Stimulated activated CD4-positive, alpha-beta T cell treated with anti-CD3 and anti-CD28 coated beads, TNF-alpha, amount 100 ng/mL, for 48 hours (primary cell): Measurements from ENCODE around the gene SOX12.
A peak's percentile ranks its signal among the peaks of the same experiment; 100 is the strongest.
"Not testable (repeated sequence)": the region's sequence is repeated elsewhere in the genome, so short reads cannot be mapped to it uniquely, and the experiment has no call there.

Experiments used
- DNase-seq, 3 donors: peaks; one replicate each; pipeline ENCODE4 v3.0.0-alpha.2; 2020; ENCODE audit warnings: low read depth in 3 of 3

SOX12 gene

DNA sequence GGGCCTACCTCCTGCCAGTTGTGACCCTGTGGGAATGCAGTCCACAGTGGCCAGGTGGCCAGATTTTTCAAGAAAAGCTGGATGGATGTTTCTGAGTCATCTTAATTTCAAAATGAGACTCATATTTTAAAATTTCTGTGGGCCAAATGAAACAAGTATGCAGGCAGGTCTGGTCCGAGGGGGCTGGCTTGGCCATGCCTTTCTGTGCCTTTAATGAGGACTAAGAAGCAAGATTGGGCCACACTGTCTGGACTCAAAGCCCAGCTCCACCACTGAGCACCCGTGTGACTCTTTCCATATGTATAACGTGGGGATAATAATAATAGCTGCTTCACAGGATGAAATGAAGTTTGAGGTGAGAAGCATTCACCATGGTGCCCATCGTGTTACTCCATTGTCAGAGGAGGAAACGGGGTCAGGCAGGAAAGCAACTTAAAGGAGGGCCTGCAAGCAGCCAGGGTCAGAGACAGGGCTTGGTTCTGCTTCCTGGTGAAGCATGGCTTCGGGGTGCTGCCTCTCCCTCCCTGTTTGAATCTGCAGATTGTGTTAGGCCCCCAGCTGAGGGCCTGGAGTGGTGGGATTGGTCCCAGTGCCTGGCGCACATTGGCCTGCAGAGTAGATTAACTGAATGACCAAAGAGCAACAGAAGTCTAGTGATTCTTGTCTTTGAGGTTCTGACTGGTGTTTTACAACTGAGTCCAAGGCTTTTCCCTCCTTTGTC, 3.8 kb downstream of the SOX12 start:
- DNase-seq, result no peak

DNA sequence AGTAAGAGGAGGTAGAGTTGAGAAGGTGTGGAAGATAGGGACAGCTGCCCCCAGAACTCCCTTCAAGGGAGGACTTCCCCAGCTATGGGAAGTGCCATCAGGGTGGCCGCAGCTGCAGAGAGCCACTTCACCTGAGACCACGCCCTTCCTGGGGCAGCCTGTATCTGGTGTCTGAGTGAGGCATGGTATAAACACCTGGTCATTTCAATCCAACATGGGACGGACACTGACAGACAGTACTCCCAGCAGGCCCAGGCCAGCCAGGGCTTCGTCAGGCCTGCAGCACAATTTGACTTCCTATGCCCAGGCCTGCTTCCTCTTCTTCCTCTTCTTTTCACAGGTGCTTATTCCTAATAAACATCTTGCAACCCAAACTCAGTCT, 4.5 kb downstream of the SOX12 start:
- DNase-seq, result no peak

GRCh38 chr20:330233-331149, 5.1 kb downstream of the SOX12 start:
- peak in 1 of 3 donors; percentile 45 for DNase-seq

GRCh38 chr20:334578-334977, 9.2 kb downstream of the SOX12 start:
- no peak for DNase-seq

DNA sequence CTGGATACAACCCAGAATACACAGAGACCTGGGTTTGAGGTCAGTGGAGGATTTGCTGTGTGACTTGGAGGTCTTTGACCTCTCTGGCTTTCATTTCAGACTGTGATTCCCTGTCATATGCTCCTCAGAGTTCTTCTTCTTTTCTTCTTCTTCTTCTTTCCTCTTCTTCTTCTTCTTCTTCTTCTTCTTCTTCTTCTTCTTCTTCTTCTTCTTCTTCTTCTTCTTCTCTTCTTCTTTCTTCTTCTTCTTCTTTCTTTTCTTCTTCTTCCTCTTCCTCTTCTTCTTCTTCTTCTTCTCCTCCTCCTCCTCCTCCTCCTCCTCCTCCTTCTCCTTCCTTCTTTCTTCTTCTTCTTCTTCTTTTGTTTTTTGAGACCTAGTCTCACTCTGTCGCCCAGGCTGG, 10.7 kb downstream of the SOX12 start:
- not testable (repeated sequence) for DNase-seq

DNA sequence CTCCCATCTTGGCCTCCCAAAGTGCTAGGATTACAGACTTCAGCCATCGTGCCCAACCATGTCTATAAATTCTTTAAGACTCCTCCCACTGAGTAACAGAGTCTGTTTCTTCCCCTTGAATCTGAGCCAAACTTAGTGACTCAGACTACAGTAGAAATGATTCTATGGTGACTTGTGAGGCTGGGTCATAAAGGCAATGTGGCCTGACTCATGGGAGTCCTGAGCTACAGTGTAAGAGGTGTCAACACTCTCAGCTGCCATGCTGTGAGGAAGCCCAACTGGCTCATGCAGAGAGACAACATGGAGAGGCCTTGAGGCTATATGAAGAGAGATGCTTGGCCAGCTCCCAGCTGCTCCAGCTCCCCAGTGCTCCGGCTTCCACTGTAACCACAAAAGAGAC, 16.3 kb downstream of the SOX12 start:
- DNase-seq, result peak in 1 of 3 donors; percentile 55

GRCh38 chr20:343107-343506, 17.8 kb downstream of the SOX12 start:
- no peak for DNase-seq

- DNase-seq, result no peak
Measured at GRCh38 chr20:346033-346639, 20.8 kb downstream of the SOX12 start.

GRCh38 chr20:346640-347316, 21.4 kb downstream of the SOX12 start, which contains the start of gene NRSN2:
NRSN2 (plus strand) TSS chr20:347111; CDS start chr20:349644, 2,533 bp downstream.
- DNase-seq, result no peak

GRCh38 chr20:347317-347639, 21.9 kb downstream of the SOX12 start:
- no peak for DNase-seq

GRCh38 chr20:347640-348484, 22.5 kb downstream of the SOX12 start:
- DNase-seq, result peak in 2 of 3 donors; percentile 43 to 47

GRCh38 chr20:348972-349841, 23.9 kb downstream of the SOX12 start:
- no peak for DNase-seq

GRCh38 chr20:353166-353565, 27.8 kb downstream of the SOX12 start:
- no peak for DNase-seq

GRCh38 chr20:354298-354977, 29.1 kb downstream of the SOX12 start:
- peak; percentile 57 to 70 (median 66) for DNase-seq

DNA sequence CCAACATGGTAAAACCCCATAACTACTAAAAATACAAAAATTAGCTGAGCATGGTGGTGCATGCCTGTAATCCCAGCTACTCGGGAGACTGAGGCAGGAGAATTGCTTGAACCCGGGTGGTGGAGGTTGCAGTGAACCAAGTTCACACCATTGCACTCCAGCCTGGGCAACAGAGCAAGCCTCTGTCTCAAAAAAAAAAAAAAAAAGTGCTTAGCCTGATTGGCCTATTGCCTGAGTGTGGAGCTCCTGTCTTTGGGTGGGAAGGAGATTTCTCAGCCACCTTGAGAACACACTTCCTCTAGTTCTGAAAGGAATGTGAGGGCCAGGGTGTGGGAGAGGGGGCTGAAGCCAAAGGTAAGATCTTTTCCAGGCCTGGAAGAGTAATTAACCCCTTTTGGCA, 30.8 kb downstream of the SOX12 start:
- not testable (repeated sequence) for DNase-seq

DNA sequence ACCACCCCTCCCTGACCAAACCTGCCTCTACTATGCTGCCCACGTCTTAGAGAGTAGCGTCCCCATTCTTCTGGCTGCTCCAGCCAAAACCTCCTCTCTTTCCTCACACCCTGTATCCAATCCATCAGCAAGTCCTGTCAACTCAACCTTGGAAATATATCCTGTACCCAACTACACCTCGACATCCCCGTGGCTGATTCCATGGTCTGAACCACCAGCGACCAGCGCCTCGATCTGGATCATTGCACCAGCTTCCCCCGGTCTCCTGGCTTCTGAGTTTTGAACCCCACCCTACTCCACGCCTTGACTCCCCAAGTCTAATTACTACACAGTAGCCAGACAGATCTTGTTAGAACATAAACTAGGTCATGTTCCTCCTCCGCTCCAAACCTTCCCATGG, 31.4 kb downstream of the SOX12 start:
- no peak for DNase-seq

GRCh38 chr20:358891-359555, 33.7 kb downstream of the SOX12 start:
- no peak for DNase-seq

DNA sequence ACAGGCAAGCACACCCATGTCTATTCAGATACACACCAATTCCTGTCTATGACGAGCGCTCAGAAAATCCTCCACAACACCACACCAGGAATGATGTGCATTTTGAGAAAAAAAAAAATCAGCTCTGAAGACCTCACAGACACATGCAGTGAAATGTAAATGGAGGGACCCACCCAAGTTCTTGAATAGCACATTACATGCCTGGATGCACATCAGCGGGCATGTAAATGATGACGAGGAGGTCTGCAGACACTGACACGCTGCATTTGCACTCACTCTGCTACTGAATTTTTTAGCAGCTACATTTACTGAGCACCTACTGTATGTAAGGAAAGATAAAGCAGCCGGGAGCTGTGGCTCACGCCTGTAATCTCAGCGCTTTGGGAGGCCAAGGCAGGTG, 36.2 kb downstream of the SOX12 start:
- no peak for DNase-seq
